ENCODE results near the gene PAQR9. TPM values are rescaled to one million over a fixed set of nuclear protein-coding genes. Genes with fewer than 3 reads are reported as not detected.

Gene PAQR9
- total and polyA plus RNA-seq, 2 of the 13 experiments (the other 11 are each of a cell fraction or from before 2014, with no cell fraction given) = 3.7 to 10.3 TPM

DNA sequence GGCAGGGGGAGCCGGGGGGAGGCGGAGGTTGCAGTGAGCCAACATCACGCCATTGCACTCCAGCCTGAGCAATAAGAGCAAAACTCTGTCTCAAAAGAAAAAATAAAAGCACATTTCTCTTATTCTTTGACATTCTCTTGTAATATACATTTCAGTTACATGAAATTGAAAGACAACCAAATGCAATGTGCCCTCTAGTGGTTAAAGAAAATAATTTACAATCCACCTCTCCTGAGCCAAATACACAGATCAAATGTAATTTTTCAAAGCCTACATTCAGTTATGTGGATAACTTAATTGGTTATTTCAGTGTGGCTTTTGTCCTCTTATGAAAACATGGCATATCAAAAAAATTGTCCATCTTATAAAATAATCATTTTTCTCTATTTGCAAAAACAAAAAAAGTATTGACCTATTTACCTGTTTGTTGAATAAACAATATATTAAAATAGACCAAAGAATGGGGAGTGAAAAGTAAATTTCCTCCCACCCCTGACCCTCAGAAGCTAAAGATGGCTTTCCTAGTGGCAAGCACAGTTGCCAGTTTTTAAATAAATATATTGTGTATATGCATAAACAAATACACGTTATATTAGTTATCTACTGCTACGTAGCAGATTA, 23.7 kb upstream of the PAQR9 start (continued):
- TF ChIP-seq, protein P1, sequence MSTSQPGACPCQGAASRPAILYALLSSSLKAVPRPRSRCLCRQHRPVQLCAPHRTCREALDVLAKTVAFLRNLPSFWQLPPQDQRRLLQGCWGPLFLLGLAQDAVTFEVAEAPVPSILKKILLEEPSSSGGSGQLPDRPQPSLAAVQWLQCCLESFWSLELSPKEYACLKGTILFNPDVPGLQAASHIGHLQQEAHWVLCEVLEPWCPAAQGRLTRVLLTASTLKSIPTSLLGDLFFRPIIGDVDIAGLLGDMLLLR (CRISPR knock-in tag; IDR thresholded peaks at IDR 0.05) = no peak
- TF ChIP-seq ZNF543 (CRISPR knock-in tag; IDR thresholded peaks at IDR 0.05) = no peak
- no peak for TF ChIP-seq ZNF180 (CRISPR knock-in tag; IDR thresholded peaks at IDR 0.05; ENCODE audit: borderline replicate concordance, low read depth)
- TF ChIP-seq ZNF7 (CRISPR knock-in tag; IDR thresholded peaks at IDR 0.05) = no peak
- no peak for TF ChIP-seq ZFX (CRISPR knock-in tag; IDR thresholded peaks at IDR 0.05; ENCODE audit: low read depth)
- TF ChIP-seq ZNF563 (CRISPR knock-in tag; IDR thresholded peaks at IDR 0.05) = no peak
- TF ChIP-seq HCFC1 (IDR thresholded peaks at IDR 0.05; ENCODE audit: low read depth, low read length) = no peak
- peak; percentile 76 for TF ChIP-seq SMC3 (IDR thresholded peaks at IDR 0.05; ENCODE audit: low read length)
- TF ChIP-seq SKIL (CRISPR knock-in tag; IDR thresholded peaks at IDR 0.05; ENCODE audit: borderline replicate concordance) = no peak
- TF ChIP-seq KLF13 (CRISPR knock-in tag; IDR thresholded peaks at IDR 0.05) = no peak
- TF ChIP-seq PATZ1 (CRISPR knock-in tag; IDR thresholded peaks at IDR 0.05) = no peak
- no peak for TF ChIP-seq PTBP1 (IDR thresholded peaks at IDR 0.05; ENCODE audit: low read depth, low read length, poor library complexity, severe bottlenecking)
- no peak for TF ChIP-seq PRDM4 (CRISPR knock-in tag; IDR thresholded peaks at IDR 0.05; ENCODE audit: borderline replicate concordance)
- TF ChIP-seq ZNF839 (CRISPR knock-in tag; IDR thresholded peaks at IDR 0.05; ENCODE audit: borderline replicate concordance) = no peak
- no peak; the same call in 1 of the 2 replicates for TF ChIP-seq ARID3A (IDR thresholded peaks at IDR 0.05; ENCODE audit: low read depth, low read length)
- no peak for TF ChIP-seq HIVEP1 (CRISPR knock-in tag; IDR thresholded peaks at IDR 0.05)
- peak; percentile 33 for TF ChIP-seq GATAD2A (CRISPR knock-in tag; IDR thresholded peaks at IDR 0.05)
- TF ChIP-seq ZNF784 (CRISPR knock-in tag; IDR thresholded peaks at IDR 0.05; ENCODE audit: borderline replicate concordance) = no peak
- TF ChIP-seq SYNCRIP (IDR thresholded peaks at IDR 0.05; ENCODE audit: insufficient read depth, low read depth, low read length) = no peak
